Keratinocyte (primary cell): ENCODE data around the gene TMEFF2. TPM values are rescaled to one million over a fixed set of nuclear protein-coding genes. Genes with fewer than 3 reads are reported as not detected.

Experiments used
- DNase-seq: peaks from one replicate; pipeline ENCODE4 v3.0.0-alpha.2; 2011; ENCODE audit warnings: low read depth, missing footprints, low spot score
- FAIRE-seq: peaks from 2 replicates; lab custom pipeline; 2011; peaks lifted over from hg19 to GRCh38; lab: Jason Lieb, UNC
- H2AFZ ChIP-seq: 2 replicates; pipeline ENCODE4 v1.6.0; 2012; ENCODE audit warnings: low read length, control low read depth, inconsistent platforms; ENCODE audit not compliant: control insufficient read depth
- H3K27ac ChIP-seq: 2 replicates; pipeline ENCODE4 v1.5.1; 2011; ENCODE audit warnings: low read length; ENCODE audit not compliant: control insufficient read depth, insufficient read depth
- H3K27me3 ChIP-seq: 3 replicates; pipeline ENCODE4 v1.6.0; 2011; ENCODE audit warnings: low read length; ENCODE audit not compliant: control insufficient read depth, insufficient read depth; ENCODE audit errors: extremely low read depth
- H3K36me3 ChIP-seq, 2 experiments: 2 replicates in 1 of 2; 3 replicates in 1 of 2; pipeline ENCODE4 v1.5.1; 2011; ENCODE audit warnings: low read length in 2 of 2, mild to moderate bottlenecking in 1 of 2; ENCODE audit not compliant: control insufficient read depth in 2 of 2, insufficient read depth in 2 of 2; ENCODE audit errors: extremely low read depth in 1 of 2
- H3K4me1 ChIP-seq: 3 replicates; pipeline ENCODE4 v1.5.1; 2011; ENCODE audit warnings: low read length; ENCODE audit not compliant: control insufficient read depth, insufficient read depth; ENCODE audit errors: extremely low read depth
- H3K4me2 ChIP-seq: 3 replicates; pipeline ENCODE4 v1.6.0; 2011; ENCODE audit warnings: low read depth, low read length; ENCODE audit not compliant: control insufficient read depth, insufficient read depth; ENCODE audit errors: extremely low read depth
- H3K4me3 ChIP-seq, 3 experiments: fragments of 200-600 bp in 1 of 3; sonication (generic) in 1 of 3; 2 replicates in 2 of 3; 3 replicates in 1 of 3; pipeline ENCODE4 v1.5.1; 2011 to 2016; ENCODE audit warnings: low read length in 3 of 3, mild to moderate bottlenecking in 3 of 3, control low read depth in 2 of 3, inconsistent platforms in 1 of 3, low read depth in 1 of 3, mixed read lengths in 1 of 3, mixed run types in 1 of 3, moderate library complexity in 1 of 3; ENCODE audit not compliant: control insufficient read depth in 2 of 3, insufficient read depth in 2 of 3; ENCODE audit errors: extremely low read depth in 1 of 3
- H3K79me2 ChIP-seq: 2 replicates; pipeline ENCODE4 v1.6.0; 2012; ENCODE audit warnings: low read length; ENCODE audit not compliant: control insufficient read depth, insufficient read depth
- H3K9ac ChIP-seq: 3 replicates; pipeline ENCODE4 v1.6.0; 2011; ENCODE audit warnings: low read length; ENCODE audit not compliant: control insufficient read depth, insufficient read depth; ENCODE audit errors: extremely low read depth
- H3K9me1 ChIP-seq: 3 replicates; pipeline ENCODE4 v1.6.0; 2011; ENCODE audit warnings: low read length; ENCODE audit not compliant: control insufficient read depth, insufficient read depth; ENCODE audit errors: extremely low read depth
- H3K9me3 ChIP-seq: 2 replicates; pipeline ENCODE4 v1.5.1; 2012; ENCODE audit warnings: low read depth, low read length; ENCODE audit not compliant: control insufficient read depth
- H4K20me1 ChIP-seq: 3 replicates; pipeline ENCODE4 v1.6.0; 2011; ENCODE audit warnings: low read length; ENCODE audit not compliant: control insufficient read depth, insufficient read depth; ENCODE audit errors: extremely low read depth
- CTCF ChIP-seq, 3 experiments: IDR thresholded peaks in 1 of 3; conservative IDR thresholded peaks in 1 of 3; optimal IDR thresholded peaks in 1 of 3; 2 replicates in 2 of 3; 3 replicates in 1 of 3; pipeline versions ENCODE3 to v1.5.1; 2011; ENCODE audit warnings: low read length in 3 of 3, mild to moderate bottlenecking in 3 of 3, moderate library complexity in 2 of 3, control low read depth in 1 of 3, inconsistent platforms in 1 of 3; ENCODE audit not compliant: insufficient read depth in 2 of 3; ENCODE audit errors: extremely low read depth in 1 of 3
- EZH2 ChIP-seq: IDR thresholded peaks from one replicate; pipeline ENCODE4 v1.6.1; 2012; ENCODE audit warnings: inconsistent platforms, mild to moderate bottlenecking, low read length, moderate library complexity
- dilution Hi-C: fragments of 300-500 bp; cut with MboI; formaldehyde crosslinking; loops from one replicate; pipeline ENCODE4 v1.7.0; 2020; ENCODE audit warnings: low sequenced_read_pairs; ENCODE audit not compliant: extremely low pct_ligation_motif_present
- polyA plus RNA-seq, 5 experiments: library from polyadenylated mRNA; depleted of rRNA in 3 of 5; stranded (reverse) in 3 of 5; stranded (forward) in 1 of 5; unstranded in 1 of 5; fragments of >200 nt; gene quantifications; 1 replicate in 1 of 5; 2 replicates in 3 of 5; 3 replicates in 1 of 5; pipeline versions ENCODE4 v1.2.1 to v1.2.3, GENCODE V29; 2011 to 2012; ENCODE audit warnings: missing spikeins in 2 of 5, low read depth in 1 of 5, low replicate concordance in 1 of 5

Gene TMEFF2
- polyA plus RNA-seq, 1 donor (not counting 4 experiments of a cell fraction or from before 2014, with no cell fraction given), result not detected

GRCh38 chr2:191999101-191999841, 195.5 kb downstream of the TMEFF2 start:
- dilution Hi-C loops, result no loop called here
- TF ChIP-seq CTCF (optimal IDR thresholded peaks at IDR 0.05 in 1 of 3, IDR thresholded peaks at IDR 0.05 in 1 of 3, conservative IDR thresholded peaks at IDR 0.05 in 1 of 3; ENCODE audit: extremely low read depth in 1 of 3, insufficient read depth in 2 of 3, low read length in 3 of 3) (no peak), EZH2 (no peak)
- Histone ChIP-seq H3K27ac (no peak overlapping the region), H3K4me3 (no peak overlapping the region), H3K4me2 (no peak overlapping the region), H3K27me3 (no peaks in the 10 kb centered on the region), H4K20me1 (no peaks in the 10 kb centered on the region), H3K79me2 (no peaks in the 10 kb centered on the region), H2AFZ (no peak overlapping the region), H3K36me3 (no peaks in the 10 kb centered on the region), H3K9me3 (no peaks in the 10 kb centered on the region), H3K9ac (no peak overlapping the region), H3K4me1 (no peaks in the 10 kb centered on the region), H3K9me1 (no peaks in the 10 kb centered on the region)
- FAIRE-seq (no peak), DNase-seq (no peak)

- no peaks in the 10 kb centered on the region for H3K79me2 ChIP-seq
- no peaks in the 10 kb centered on the region for H3K9me3 ChIP-seq
- TF ChIP-seq CTCF (optimal IDR thresholded peaks at IDR 0.05 in 1 of 3, IDR thresholded peaks at IDR 0.05 in 1 of 3, conservative IDR thresholded peaks at IDR 0.05 in 1 of 3; ENCODE audit: extremely low read depth in 1 of 3, insufficient read depth in 2 of 3, low read length in 3 of 3), result no peak
- TF ChIP-seq EZH2, result no peak
- H2AFZ ChIP-seq, result no peak overlapping the region
- no peaks in the 10 kb centered on the region for H3K36me3 ChIP-seq
- no peaks in the 10 kb centered on the region for H3K27me3 ChIP-seq
- H4K20me1 ChIP-seq, result no peaks in the 10 kb centered on the region
- H3K9me1 ChIP-seq, result no peaks in the 10 kb centered on the region
- dilution Hi-C loops, result no loop called here
- no peak overlapping the region for H3K4me2 ChIP-seq
- no peak overlapping the region for H3K27ac ChIP-seq
- H3K9ac ChIP-seq, result no peak overlapping the region
- H3K4me1 ChIP-seq, result no peaks in the 10 kb centered on the region
- FAIRE-seq, result no peak
- DNase-seq, result no peak
- no peak overlapping the region for H3K4me3 ChIP-seq
Measured at GRCh38 chr2:191995285-191995684, 199.4 kb downstream of the TMEFF2 start.
